GM13976 (cell line): ENCODE measurements around the gene KLRF1.

ENCODE experiments used
- DNase-seq: peaks from one replicate; pipeline ENCODE4 v3.0.0; 2012; ENCODE audit warnings: low spot score
- in situ Hi-C: fragments of 300-500 bp; cut with MboI; formaldehyde crosslinking; loops from one replicate; pipeline ENCODE4 v1.12.0; 2022; ENCODE audit warnings: low sequenced_read_pairs, mixed read lengths, inconsistent platforms; ENCODE audit not compliant: unreplicated experiment
- TF ChIP-seq, protein P1 (sequence below): IDR thresholded peaks from 2 replicates; pipeline ENCODE4 v1.5.1; 2012; ENCODE audit warnings: borderline replicate concordance, mild to moderate bottlenecking; ENCODE audit not compliant: insufficient read depth; ENCODE audit errors: extremely low read depth, missing control alignments, control extremely low read depth

KLRF1 gene

DNA sequence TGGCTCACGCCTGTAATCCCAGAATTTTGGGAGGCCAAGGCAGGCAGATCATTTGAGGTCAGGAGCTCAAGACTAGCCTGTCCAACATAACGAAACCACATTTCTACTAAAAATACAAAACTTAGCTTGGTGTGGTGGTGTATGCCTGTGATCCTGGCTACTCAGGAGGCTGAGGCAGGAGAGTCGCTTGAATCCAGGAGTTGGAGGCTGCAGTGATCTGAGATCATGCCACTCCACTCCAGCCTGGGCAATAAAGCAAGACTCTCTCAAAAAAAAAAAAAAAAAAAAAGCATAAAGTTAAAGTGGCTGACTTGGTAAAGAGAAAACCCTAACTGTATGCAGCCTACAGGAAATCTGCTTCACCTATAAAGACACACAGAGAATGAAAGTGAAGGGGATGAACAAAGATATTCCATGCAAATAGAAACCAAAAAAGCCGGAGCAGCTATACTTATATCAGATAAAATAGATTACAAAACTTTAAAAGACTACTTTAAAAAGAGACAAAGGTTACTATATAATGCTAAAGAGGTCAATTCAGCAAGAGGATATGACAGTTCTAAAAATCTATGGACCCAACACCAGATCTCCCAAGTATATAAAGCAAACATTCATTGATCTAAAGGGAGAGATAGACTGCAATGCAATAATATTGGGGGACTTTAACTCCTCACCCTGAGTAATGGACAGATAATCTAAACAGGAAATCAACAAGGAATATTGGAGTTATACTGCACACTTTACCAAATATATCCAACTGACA, 37.8 kb downstream of the KLRF1 start:
- in situ Hi-C loops = no loop called here
- TF ChIP-seq, protein P1, sequence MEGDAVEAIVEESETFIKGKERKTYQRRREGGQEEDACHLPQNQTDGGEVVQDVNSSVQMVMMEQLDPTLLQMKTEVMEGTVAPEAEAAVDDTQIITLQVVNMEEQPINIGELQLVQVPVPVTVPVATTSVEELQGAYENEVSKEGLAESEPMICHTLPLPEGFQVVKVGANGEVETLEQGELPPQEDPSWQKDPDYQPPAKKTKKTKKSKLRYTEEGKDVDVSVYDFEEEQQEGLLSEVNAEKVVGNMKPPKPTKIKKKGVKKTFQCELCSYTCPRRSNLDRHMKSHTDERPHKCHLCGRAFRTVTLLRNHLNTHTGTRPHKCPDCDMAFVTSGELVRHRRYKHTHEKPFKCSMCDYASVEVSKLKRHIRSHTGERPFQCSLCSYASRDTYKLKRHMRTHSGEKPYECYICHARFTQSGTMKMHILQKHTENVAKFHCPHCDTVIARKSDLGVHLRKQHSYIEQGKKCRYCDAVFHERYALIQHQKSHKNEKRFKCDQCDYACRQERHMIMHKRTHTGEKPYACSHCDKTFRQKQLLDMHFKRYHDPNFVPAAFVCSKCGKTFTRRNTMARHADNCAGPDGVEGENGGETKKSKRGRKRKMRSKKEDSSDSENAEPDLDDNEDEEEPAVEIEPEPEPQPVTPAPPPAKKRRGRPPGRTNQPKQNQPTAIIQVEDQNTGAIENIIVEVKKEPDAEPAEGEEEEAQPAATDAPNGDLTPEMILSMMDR = no peak
- DNase-seq = no peak

DNA sequence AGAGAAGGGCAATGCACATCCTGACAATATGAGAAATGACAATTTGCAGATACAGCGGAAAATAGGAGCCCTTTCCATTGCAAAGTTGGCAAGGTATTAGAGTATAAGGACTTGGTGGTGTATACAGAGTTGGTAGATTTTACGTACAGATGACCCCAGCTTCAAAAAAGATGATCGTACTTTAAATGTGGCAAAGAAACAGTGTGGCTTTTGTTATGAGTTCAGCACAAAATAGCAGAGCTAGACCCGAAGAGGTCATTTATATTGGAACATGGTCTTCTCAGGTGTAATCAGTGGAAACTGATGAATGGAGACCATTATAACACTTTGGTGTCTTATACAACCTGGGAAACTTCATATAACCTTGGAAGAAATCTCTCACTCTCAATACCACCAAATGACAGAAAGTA, 39.6 kb downstream of the KLRF1 start:
- in situ Hi-C loops = no loop called here
- TF ChIP-seq, protein P1 = no peak
- DNase-seq = no peak

DNA sequence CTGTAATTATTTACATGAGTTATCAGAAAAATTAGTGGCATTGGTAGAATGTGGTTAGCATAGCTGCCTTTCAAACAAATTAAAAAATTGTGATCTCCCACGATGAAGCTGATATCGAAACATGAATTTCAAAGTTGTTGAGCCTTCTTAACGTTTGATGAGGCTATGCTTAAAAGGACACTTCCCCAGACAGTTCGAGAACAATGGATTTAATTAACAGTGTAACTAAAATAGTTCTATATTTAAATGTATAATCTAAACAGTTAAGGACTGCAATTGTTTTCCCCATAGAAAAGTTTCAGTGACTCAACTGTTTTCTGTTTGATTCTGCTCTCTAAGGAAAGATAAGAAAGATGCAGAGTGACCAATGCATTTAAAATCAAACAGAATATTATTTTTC, 40.2 kb downstream of the KLRF1 start:
- TF ChIP-seq, protein P1 = no peak
- DNase-seq = no peak
- in situ Hi-C loops = no loop called here

DNA sequence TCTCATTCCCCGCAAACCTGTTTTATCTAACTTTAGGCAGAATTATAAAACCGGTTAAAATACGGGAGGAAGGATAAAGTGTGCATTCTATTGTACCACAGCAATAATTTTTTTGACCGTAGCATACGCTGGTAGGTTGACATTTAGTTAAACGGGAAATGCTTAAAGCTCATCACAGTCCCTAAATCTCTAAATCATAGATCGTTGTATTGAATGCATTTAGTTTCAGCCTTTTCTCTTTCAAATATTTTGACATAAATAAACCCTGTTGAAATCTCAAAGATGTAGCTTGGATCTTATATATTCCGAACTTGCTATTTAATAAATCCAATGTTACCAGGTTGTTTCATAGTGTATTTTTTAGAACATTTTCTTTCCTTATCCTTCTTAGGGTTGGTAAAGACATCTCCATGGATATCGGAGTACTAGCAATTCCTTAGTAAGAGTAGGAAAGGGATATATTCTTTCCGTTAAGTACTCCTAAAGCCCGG, 41.1 kb downstream of the KLRF1 start:
- TF ChIP-seq, protein P1 = no peak
- DNase-seq = no peak

DNA sequence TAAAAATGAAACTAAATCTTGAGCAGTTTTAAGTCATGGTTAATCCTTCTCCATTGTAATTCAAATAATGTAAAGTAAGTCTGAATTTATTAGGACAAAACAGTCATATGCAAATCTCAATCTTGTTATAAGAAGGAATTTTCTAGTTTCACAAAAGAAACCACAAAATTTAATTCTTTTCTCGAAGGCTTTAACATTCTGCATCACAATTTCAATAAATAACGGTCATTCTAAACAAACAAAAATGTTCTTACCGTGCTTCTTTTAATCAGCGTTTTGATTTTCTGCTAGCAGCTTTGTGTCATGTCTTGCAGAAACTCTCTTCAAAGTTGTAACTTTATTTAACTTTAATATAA, 41.6 kb downstream of the KLRF1 start:
- TF ChIP-seq, protein P1 = no peak
- in situ Hi-C loops = no loop called here
- DNase-seq = no peak

More for the DNA sequence above, 41.1 kb downstream of the KLRF1 start:
- in situ Hi-C loops = no loop called here

DNA sequence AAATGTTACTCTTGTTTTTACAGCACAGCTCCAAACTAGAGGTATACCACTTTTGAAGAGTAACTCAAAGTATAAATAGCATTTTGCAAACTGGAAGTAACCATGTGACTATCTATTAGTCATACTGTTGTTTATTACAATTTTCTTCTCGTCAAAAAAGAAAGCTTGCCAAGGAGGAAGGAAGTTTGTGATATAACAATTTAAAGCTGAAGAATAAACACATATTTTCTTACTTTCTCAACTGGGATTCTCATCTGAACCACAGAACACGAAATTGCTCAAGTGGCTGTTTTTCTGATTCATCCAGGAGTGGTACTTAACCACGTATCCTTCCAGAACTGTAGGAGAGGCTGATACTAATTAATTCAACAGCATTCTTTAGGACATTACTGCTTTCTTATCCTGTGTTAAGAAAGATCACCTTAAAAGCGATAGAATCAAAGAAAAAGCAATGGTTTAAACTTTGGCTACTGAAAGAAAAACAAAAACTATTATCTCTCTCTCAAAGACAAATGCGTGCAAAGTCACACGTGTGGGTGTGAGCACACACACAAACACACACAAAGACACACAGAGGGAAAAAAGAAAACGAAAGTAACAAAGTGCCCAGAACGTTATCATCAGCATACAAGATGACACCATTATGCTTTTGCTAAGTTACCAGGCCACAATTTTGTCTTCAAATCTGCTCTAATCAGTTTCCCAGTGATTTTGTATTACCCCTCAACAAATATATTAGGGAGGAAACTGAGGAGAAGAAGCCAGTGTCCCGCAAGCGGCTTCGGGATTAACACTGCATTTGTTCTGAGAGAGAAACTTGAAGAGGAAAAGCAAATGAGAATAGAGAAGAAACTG, 42.3 kb downstream of the KLRF1 start, which contains the start of gene CLEC2B:
Gene CLEC2B, minus strand, starts transcription at position 48 of the 855 bp plus-strand sequence.
- in situ Hi-C loops = no loop called here
- TF ChIP-seq, protein P1 = no peak
- no peak for DNase-seq
